Activated B cell treated with CpG ODN at 0.5 μM for 24 hours (primary cell): ENCODE data around the gene ZNF385C. TPM values are rescaled to one million over a fixed set of nuclear protein-coding genes. Genes with fewer than 3 reads are reported as not detected.

Source experiments
- ATAC-seq: fragments of 200-7000 bp; cut with Tn5 transposase; one replicate; pipeline ENCODE4 v1.10.0; 2021; ENCODE audit warnings: low read depth, mild to moderate bottlenecking, moderate library complexity
- CTCF ChIA-PET: fragments of 350-600 bp; sonication (Branson Sonifier 250); formaldehyde crosslinking; loops from one replicate; lab custom pipeline; 2021; ENCODE audit warnings: antibody characterized with exemption; lab: Charles Lee
- POLR2A ChIA-PET: fragments of 350-600 bp; sonication (Branson Sonifier 250); formaldehyde crosslinking; loops from one replicate; lab custom pipeline; 2021; ENCODE audit warnings: antibody characterized with exemption; lab: Charles Lee
- DNase-seq: peaks from one replicate; pipeline ENCODE4 v3.0.0; 2022
- H3K27ac Mint-ChIP-seq: one replicate; pipeline ENCODE4 v1.8.0; 2020; ENCODE audit warnings: mixed read lengths
- H3K27me3 Mint-ChIP-seq: one replicate; pipeline ENCODE4 v1.8.0; 2021; ENCODE audit warnings: mixed read lengths
- H3K36me3 Mint-ChIP-seq: one replicate; pipeline ENCODE4 v1.8.0; 2021; ENCODE audit warnings: low read depth, mixed read lengths
- H3K4me1 Mint-ChIP-seq: one replicate; pipeline ENCODE4 v1.8.0; 2021; ENCODE audit warnings: mixed read lengths
- H3K4me3 Mint-ChIP-seq: one replicate; pipeline ENCODE4 v1.8.0; 2020; ENCODE audit warnings: mild to moderate bottlenecking, mixed read lengths
- H3K9me3 Mint-ChIP-seq: one replicate; pipeline ENCODE4 v1.8.0; 2020; ENCODE audit warnings: mixed read lengths
- intact Hi-C: fragments of 100-400 bp; cut with micrococcal nuclease; formaldehyde crosslinking; loops from one replicate; pipeline ENCODE4 v1.15.1; 2024
- total RNA-seq: library from RNA; stranded (reverse); gene quantifications from 2 replicates; pipeline ENCODE4 v1.2.3, GENCODE V29; 2022
- TF ChIP-seq, protein P1 (sequence below): fragments of 200-600 bp; IDR thresholded peaks from one replicate; pipeline ENCODE4 v1.8.0; 2022; ENCODE audit warnings: antibody characterized with exemption, mild to moderate bottlenecking

The ZNF385C gene
- total RNA-seq, 1 donor from 2014 or later: 16.7 TPM

DNA sequence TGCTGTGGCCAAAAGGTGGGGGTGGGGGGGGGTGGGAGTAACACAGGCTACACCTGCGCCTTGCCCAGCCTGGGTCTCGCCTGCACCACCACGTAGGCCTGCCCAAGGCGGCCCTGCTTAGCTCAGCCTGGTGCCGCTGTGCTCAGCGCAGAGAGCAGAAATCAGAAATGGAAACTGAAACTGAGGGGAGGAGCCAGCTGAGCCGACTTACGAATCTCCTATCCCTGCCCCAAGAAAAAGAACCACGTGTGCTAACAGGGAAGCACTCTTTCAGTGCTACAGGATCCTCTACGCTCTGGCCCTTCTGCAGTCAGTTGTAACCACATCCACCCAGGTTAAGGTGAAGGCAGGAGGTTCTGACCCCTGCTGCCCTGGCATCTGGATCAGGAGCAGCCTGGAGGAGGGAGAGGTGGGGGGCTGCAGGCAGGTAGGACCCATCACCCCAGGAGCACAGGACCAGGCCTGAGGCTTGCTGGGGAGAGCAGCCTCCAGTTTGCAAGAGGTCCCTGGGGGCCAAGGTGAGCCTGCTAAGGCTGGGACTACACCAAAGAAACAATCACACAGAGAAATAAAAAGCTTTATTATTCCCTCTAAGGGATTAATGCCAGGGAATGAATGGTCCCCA is 14.4 kb upstream of the ZNF385C start, which contains the start of gene DHX58:
DHX58 (minus strand) TSS at position 163 of the 625 bp plus-strand sequence. CDS start 822 bp downstream, outside the sequence.
- ATAC-seq (peak; percentile 76), DNase-seq (peak; percentile 55)
- intact Hi-C loops: loop anchor here (1.0 kb wide), 1 partner anchor 193 kb away; no protein-coding TSS in a partner anchor
- CTCF ChIA-PET: interaction anchor here (2.1 to 10.2 kb wide), 4 partner anchors 11 to 150 kb away, joined by 7 to 110 read pairs (median 40); partner anchors contain the start of genes CNP and DNAJC7
- TF ChIP-seq, protein P1, sequence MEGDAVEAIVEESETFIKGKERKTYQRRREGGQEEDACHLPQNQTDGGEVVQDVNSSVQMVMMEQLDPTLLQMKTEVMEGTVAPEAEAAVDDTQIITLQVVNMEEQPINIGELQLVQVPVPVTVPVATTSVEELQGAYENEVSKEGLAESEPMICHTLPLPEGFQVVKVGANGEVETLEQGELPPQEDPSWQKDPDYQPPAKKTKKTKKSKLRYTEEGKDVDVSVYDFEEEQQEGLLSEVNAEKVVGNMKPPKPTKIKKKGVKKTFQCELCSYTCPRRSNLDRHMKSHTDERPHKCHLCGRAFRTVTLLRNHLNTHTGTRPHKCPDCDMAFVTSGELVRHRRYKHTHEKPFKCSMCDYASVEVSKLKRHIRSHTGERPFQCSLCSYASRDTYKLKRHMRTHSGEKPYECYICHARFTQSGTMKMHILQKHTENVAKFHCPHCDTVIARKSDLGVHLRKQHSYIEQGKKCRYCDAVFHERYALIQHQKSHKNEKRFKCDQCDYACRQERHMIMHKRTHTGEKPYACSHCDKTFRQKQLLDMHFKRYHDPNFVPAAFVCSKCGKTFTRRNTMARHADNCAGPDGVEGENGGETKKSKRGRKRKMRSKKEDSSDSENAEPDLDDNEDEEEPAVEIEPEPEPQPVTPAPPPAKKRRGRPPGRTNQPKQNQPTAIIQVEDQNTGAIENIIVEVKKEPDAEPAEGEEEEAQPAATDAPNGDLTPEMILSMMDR: no peak
- Mint-ChIP-seq H3K4me1 (peaks cover 57% of the 10 kb centered on the region), H3K27ac (peak within 1 kb of the TSS; percentile 91), H3K36me3 (peaks cover 38% of the 10 kb centered on the region), H3K4me3 (peak within 1 kb of the TSS; percentile 80), H3K9me3 (no peaks in the 10 kb centered on the region), H3K27me3 (no peaks in the 10 kb centered on the region)
- POLR2A ChIA-PET: interaction anchor here (0.6 to 6.7 kb wide), 17 partner anchors 8 to 1255 kb away, joined by 3 to 46 read pairs (median 7); partner anchors contain the start of genes CNP, DNAJC7, EIF1 and GHDC

DNA sequence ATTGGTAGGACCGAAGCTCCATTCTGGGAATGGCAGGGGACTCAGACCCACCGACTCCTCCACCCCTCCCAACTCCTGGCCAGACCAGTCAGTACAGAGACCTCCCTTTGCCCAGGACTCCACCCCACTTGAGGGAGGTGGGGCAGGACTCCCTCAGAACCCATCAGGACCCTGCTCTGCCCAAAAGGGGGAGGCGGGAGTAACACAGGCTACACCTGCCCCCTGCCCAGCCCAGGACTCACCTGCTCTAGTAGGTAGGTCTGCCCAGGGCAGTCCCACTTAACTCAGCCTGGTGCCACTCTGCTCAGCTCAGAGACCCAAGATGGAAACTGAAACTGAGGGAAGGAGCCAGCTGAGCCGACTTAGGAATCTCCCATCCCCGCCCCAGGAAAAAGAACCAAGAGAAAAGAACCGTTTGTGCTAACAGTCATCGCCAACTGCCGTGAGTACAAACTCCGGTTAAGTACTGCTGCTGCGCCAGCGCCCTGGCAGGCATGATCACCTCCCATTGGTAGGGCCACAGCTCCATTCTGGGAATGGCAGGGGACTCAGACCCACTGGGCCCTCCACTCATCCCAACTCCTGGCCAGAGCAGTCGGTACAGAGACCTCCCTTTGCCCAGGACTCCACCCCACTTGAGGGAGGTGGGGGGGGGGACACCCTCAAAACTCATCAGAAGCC is 13.7 kb upstream of the ZNF385C start:
- intact Hi-C loops: loop anchor here (1.0 kb wide), 1 partner anchor 193 kb away; no protein-coding TSS in a partner anchor
- ChIA-PET POLR2A (interaction anchor here (0.5 to 6.7 kb wide), 12 partner anchors 9 to 280 kb away, joined by 3 to 46 read pairs (median 5); partner anchors contain the start of genes C17orf113, CNP, DNAJC7 and GHDC), CTCF (interaction anchor here (2.1 to 10.2 kb wide), 3 partner anchors 11 to 149 kb away, joined by 7 to 110 read pairs (median 8); partner anchors contain the start of genes CNP and DNAJC7)
- peak; percentile 1 for ATAC-seq
- Mint-ChIP-seq H3K4me3 (peak overlapping the region; percentile 80), H3K27ac (peak overlapping the region; percentile 91), H3K27me3 (no peaks in the 10 kb centered on the region), H3K9me3 (no peaks in the 10 kb centered on the region), H3K4me1 (peaks cover 59% of the 10 kb centered on the region), H3K36me3 (peaks cover 32% of the 10 kb centered on the region)
- TF ChIP-seq, protein P1: no peak
- no peak for DNase-seq

DNA sequence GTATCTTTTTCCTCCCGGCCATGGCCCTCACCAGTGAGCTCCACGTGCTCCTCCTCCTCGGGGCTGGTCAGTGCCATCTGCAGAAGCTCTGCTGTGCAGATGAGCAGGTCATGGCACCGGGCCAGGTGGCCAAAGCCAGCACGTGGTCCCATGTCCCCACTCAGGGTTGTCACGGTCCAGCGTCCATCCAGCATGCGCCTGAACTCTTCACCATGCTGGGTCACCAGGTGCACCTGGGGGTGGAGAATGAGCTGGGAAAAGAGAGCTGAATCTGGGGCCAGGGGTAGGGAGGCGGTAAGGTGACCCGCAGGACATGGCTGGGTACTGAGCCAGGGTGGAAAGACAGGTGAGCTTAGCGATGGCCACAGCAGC is 13.0 kb upstream of the ZNF385C start:
- ATAC-seq (no peak), DNase-seq (no peak)
- H3K4me3 Mint-ChIP-seq: no peak overlapping the region
- peaks cover 27% of the 10 kb centered on the region for H3K36me3 Mint-ChIP-seq
- ChIA-PET CTCF (interaction anchor here (1.4 to 2.1 kb wide), 2 partner anchors 8 to 93 kb away, joined by 3 to 7 read pairs; partner anchors contain the start of gene DNAJC7), POLR2A (interaction anchor here (0.8 to 6.7 kb wide), 8 partner anchors 8 to 148 kb away, joined by 3 to 46 read pairs (median 12); partner anchors contain the start of genes CNP, DNAJC7, KAT2A and ZNF385C)
- intact Hi-C loops: no loop called here
- TF ChIP-seq, protein P1: no peak
- no peaks in the 10 kb centered on the region for H3K9me3 Mint-ChIP-seq
- H3K27me3 Mint-ChIP-seq: no peaks in the 10 kb centered on the region
- H3K4me1 Mint-ChIP-seq: peaks cover 54% of the 10 kb centered on the region
- no peak overlapping the region for H3K27ac Mint-ChIP-seq

DNA sequence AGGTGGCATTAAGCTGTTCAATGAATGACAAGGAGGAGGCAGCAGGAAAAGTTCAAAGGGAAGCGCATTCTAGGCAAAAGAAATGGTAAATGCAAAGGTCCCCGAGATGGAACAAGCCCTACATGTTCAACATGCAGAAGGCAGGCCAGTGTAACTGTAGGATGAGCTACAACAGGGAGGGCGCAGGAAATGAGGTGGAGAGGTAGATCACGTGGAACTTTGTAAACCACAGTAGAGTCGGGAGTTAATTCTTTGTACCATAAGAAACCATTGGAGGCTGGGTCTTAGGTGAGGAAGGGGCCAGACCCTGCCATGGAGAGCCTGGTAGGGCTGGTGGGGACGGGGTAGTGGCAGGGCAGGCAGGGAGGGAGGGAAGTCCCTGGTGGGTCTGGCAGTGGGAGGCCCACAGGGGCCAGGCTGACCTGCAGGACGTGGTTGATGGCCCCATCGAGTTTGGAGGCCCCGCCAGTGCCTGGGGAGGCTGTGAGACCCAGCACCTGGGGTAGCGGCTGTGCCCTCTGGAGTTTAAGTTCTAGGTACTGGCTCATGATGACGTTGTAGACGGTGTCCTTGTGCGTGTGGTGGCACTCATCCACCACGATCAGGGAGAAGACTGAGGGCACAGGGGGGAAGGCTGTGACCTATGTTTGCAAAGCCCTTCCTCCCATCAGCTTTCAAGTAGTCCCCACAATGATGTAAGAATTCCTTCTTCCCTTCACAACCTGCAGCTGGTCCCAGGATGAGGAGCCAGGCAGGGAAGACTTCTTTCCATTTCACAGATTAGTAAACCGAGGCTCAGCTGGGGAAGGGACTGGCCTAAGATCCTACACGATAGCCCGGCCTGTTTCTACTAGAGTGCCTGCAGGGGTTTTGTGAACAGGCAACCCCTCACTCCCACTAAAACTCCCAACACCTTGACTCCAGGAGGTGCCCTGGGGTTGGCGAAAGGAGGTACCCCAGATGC is 12.3 kb upstream of the ZNF385C start:
- H3K4me1 Mint-ChIP-seq: peaks cover 47% of the 10 kb centered on the region
- H3K4me3 Mint-ChIP-seq: peak overlapping the region; percentile 2
- ChIA-PET POLR2A (interaction anchor here (0.6 to 6.7 kb wide), 8 partner anchors 10 to 316 kb away, joined by 3 to 46 read pairs (median 4); partner anchors contain the start of genes CNP, DNAJC7 and KAT2A), CTCF (interaction anchor here (1.4 kb wide), 1 partner anchor 9 kb away, joined by 3 read pairs; no protein-coding TSS in a partner anchor)
- TF ChIP-seq, protein P1: no peak
- intact Hi-C loops: no loop called here
- H3K27ac Mint-ChIP-seq: peak overlapping the region; percentile 15
- no peaks in the 10 kb centered on the region for H3K9me3 Mint-ChIP-seq
- H3K27me3 Mint-ChIP-seq: no peaks in the 10 kb centered on the region
- peaks cover 29% of the 10 kb centered on the region for H3K36me3 Mint-ChIP-seq
- DNase-seq: no peak
- ATAC-seq: no peak
